Stimulated activated CD8-positive, alpha-beta memory T cell treated with anti-CD3 and anti-CD28 coated beads, Interleukin-15, amount 100 ng/mL, for 48 hours (primary cell): ENCODE data around the gene MT1E.
"Not testable (repeated sequence)": the region's sequence is repeated elsewhere in the genome, so short reads cannot be mapped to it uniquely, and the experiment has no call there.

Experiments used
- DNase-seq, 2 donors: peaks; one replicate each; pipeline ENCODE4 v3.0.0-alpha.2; 2020; ENCODE audit warnings: low read depth in 2 of 2

MT1E gene

DNA sequence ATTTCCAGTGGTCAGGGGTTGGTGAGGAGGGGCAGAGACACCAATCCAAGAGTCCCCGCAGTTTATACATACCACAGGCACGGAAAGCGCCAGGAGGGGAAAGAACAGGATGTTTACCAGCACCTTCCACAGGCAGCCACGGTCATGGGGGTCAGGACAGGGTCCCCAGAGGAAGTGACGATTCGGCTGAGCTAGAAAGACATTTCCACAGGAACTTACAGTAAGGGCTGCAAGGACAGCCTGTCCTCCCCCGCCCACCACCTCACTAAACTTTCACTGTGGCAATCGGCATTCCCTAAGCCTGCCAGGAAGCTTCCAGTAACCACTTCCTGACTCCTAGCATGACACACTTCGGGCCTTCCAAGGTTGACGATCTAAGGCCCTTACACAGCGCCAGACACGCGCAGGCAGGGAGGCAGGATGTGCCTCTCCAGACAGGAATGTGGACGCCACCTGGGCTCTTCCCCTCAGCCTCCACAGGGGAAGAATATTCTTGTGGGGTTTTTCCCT is 18.4 kb upstream of the MT1E start:
- no peak for DNase-seq

DNA sequence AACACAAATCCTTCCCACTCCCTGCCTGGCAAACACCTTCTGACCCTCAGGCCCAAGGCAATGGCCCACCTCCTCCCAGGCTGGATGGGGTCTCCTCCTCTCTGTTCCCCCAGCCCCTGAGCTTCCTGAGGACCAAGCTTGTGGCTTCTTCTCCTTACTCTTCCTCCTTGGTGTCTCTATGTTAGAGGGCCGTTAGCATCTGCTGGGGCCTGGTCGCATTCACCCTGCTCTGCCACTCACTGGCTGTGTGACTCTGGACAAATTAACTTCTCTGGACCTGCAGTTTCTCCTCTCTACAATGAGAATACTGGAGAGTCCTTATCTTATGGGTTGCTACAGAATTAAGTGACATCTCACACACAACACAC is 17.9 kb upstream of the MT1E start:
- DNase-seq, result no peak

DNA sequence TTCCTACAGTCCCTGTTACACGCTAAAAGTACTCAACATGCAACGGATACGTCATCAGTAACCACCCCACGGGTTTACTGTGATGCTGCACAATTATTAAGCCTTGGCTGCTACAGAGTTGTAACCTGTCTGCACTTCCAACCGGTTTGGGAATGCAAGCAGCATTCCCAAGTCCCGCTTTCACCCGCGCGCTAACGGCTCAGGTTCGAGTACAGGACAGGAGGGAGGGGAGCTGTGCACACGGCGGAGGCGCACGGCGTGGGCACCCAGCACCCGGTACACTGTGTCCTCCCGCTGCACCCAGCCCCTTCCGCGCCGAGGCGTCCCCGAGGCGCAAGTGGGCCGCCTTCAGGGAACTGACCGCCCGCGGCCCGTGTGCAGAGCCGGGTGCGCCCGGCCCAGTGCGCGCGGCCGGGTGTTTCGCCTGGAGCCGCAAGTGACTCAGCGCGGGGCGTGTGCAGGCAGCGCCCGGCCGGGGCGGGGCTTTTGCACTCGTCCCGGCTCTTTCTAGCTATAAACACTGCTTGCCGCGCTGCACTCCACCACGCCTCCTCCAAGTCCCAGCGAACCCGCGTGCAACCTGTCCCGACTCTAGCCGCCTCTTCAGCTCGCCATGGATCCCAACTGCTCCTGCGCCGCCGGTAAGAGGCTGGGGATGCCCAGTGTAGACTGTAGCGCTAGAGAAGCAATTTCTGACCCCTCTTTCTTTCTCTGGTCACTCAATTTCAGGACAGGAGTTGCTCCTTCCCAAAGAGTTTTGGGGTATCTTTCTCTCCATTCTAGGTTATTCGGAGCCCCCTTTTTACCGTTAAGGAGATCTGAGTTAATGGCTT is 17.3 kb upstream of the MT1E start, which contains the start of gene MT2A:
MT2A (plus strand) TSS at position 542 of the 833 bp plus-strand sequence; CDS start at position 614, 72 bp downstream.
- DNase-seq, result peak; percentile 92 to 94

DNA sequence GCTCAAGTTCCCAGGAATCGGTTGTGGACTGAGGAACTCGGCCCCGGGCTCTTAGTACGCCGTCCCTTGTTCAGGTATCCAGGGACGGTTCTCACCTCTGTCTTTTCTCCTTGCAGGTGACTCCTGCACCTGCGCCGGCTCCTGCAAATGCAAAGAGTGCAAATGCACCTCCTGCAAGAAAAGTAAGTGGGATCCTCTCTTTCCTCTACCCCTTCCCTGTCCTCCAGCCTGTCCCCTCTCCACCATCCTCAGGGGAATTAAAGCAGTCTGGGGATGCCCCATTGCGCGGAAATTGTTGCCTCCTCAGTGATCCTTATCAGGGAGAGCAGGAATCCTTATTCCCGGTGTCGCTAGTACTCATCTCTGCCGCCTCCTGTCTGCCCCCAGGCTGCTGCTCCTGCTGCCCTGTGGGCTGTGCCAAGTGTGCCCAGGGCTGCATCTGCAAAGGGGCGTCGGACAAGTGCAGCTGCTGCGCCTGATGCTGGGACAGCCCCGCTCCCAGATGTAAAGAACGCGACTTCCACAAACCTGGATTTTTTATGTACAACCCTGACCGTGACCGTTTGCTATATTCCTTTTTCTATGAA is 16.6 kb upstream of the MT1E start:
- no peak for DNase-seq

DNA sequence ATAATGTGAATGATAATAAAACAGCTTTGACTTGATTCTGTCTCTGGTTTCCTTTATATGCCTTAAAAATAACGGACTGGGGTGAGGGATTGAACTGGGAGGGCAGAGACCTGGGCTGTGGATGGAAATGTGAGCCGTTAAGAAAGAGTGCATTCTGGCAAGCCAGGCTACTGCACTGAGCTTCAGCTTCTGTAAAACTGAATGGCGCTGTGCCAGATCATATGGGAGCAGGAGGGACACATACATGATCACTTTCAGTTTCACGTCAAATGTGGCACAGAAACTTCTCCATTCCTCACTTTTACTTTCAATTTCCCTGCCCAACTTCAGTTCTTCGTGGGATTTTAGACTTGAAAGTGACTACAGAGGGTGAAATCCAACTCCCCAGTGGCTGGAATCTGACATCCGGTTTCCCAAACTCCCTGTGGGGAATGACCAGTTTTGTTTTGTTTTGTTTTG is 16.1 kb upstream of the MT1E start:
- peak; percentile 48 to 63 for DNase-seq

DNA sequence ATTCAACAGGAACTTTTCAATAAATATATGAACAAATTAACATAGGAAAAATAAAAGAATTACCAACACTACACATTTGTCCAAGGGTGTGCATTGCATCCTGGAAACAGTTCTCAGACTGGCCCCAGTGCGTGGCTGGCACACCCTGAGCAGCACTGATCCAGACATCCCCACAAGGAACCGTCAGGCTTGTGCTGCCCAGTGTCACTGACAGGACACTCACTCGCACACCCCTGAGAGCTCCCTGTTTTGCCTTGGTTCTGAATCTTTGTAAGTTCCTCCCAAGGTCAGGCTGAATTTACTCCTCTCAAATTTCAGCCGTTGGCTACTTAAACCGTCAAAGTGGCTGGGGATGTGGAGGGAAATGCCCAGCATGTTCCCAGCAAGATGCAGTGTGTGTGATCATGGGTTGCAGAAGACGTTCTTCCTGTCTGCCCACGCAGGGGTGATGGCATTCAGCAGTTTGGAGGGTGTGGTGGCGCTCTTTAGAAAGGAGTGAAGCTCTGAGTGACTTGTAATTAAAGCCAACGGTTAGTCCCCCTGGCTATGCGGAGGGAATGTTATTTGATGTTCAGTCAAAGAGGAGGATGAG is 15.5 kb upstream of the MT1E start:
- DNase-seq, result peak; percentile 70 to 77

DNA sequence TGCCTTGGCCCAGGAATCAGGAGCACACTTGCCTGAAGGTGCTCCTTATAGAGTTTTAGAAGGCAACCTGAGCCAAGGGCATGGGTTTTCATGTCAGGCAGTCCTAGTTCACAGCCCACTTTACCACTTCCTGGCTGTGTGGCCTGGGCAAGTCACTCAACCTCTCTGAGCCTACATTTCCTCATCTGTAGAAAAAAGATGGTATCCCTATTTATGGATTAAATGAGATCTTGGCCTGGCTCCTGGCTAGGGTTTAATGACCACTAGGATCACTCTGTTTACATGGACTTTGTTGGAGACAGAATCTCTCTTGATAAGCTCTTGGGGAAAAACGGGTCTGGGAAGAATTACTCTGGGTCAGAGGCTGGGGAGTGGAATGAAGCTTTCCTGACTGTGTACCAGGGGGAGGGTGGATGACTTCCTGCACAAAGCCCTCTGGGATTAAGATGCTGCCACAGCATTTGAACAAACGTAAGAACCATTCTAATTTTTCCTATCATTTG is 14.9 kb upstream of the MT1E start:
- no peak for DNase-seq

DNA sequence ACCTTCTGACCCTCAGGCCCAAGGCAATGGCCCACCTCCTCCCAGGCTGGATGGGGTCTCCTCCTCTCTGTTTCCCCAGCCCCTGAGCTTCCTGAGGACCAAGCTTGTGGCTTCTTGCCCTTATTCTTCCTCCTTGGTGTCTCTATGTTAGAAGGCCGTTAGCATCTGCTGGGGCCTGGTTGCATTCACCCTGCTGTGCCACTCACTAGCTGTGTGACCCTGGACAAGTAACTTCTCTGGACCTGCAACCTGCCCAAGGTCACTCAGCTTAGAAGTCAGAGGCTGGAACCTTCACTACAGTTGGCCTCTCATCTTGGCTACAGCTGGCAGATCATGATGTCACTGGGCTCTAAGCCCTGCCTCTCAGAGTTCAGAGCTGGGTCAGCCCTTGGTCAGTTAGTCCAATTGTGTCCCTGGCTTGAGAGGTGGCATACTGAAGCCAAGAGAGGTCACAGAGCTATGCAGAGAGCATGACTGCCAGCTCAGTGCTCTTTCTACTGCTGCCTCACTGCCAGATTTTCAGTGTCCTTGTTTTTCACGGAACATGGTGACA is 14.2 kb upstream of the MT1E start:
- no peak for DNase-seq

DNA sequence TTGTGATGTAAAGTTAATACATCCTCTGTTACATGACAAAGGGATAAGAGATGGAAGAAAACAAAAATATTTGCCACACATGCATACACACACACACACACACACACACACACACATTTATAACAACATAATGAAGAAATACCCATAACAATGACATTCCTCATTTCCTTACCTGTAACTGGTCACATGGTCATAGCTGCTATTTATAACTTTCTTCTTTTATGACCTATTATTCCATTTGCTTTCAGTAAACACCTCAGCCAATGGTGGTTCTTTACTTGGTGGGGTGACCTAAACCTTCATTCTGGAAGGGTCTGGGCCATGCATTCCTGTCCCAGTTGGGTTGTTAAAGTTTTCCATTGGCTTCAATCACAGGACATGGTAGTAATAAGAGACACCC is 11.9 kb upstream of the MT1E start:
- no peak for DNase-seq

DNA sequence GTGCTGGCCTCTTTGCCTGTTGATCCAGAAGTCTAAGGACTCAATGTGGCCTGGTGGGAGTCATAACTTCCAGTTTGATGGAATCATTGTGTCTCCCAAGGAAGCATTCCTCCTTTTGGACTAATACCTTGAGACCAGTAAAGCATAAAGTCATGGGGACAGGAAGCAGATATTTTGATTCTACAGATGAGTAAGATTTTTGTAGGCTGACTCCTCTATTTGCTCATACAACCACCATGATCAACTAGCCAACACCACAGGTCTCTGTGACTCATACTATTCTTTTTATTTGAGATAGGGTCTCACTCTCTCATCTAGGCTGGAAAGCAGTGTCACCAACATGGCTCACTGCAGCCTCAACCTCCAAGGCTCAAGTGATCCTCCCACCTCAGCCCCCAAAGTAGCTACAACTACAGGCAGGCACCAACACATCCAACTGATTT is 11.0 kb upstream of the MT1E start:
- no peak for DNase-seq

DNA sequence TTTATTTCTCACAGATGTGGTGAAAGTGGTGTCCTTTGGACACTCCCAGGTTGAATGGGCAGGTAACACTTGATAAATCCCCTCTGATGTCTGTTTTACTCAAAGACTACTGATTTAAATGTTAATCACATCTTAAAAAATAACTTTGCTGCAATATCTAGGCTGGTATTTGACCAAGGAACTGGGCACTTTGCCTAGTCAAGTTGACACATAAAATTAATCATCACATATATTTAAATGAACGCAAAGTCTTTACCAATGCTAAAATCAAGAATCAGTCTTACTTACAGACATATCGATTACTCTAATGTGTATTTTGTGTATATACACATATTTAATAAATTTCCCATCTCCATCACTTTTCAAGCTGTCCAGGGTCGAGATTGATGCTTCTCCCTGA is 10.2 kb upstream of the MT1E start:
- no peak for DNase-seq

DNA sequence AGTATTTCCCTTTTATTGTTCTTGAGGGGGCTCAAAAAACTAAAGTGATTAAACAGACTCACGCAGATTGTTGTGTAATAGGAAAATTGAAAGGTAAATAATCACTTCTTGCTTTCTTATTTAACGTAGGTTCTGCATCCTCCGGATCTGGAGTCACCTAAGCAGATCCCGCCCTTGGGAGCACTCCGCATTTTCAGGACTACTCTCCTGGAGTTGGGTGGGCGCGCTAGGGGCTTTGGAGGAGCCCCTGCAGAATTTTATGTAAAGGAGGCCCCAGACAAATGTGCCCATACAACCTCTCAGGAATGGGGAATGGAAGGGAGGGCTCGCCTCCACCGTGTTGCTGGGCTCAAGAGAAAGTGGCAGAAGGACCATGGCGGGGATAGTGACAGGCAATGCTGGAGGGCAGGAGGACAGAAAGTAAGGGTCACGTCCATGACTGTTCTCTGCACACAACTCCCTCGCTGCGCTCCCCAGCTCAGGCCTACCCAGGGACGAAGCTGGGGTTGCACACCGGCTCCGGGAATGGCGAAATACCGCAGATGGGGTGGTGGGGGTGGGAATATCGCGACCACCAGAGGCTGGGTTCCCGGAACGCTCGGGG is 8.9 kb upstream of the MT1E start:
- DNase-seq, result no peak

DNA sequence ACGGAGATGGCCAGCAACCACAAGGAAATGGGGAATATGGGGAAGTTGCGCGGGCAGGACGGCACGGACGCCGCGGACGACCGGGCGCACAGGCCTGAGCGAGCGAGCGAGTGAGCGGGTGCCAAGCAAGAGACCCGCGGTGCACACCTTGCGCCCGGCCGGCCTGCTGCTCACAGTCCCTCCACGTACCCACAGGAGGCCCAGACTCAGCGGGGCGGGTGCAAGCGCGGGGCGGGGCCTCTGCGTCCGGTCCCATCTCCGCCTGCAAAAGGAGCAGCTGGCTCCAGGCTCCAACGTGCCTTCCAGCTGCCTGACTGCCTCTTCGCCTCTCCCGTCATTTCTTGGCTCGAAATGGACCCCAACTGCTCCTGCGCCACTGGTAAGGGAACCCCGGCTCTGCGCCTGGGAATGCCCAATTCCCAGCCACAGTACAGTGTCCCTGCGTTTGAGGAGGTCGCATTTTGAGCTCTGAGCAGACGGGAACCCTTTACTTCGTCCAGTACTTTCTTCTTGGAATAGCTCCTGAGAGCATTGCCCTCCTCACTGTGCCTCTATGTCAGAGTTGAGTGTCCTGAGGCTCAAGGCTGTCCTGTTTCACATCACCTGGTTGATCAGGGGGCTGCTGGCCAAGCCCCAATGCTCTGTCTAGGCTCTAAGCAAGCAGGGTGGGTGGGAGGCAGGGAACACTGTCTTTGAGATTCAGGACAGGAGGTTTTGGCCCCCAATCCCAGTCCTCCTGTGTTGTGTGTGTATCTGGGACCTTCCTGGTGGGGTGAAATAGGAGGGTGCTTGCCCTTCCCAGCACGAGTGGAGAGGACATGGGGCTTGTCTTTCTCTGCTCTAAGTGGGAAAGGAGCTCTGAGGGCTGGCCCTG is 8.1 kb upstream of the MT1E start:
- DNase-seq, result peak; percentile 62 to 65

DNA sequence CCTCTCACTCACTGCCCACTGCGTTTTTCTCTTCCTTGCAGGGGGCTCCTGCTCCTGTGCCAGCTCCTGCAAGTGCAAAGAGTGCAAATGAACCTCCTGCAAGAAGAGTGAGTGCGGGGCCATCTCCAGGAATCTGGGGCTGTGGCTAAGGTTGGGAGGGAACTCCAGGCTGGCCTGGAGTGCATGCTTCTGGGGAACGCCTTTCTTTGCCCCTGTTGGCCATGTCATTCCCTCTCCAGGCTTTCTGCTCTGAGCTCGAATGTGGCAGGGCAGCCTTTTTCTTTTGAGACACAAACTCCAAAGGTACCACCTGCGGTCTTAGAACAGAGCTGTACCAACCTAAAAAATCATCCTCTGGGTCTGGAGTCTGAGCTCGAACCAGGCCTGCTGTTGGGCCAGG is 7.4 kb upstream of the MT1E start:
- no peak for DNase-seq

DNA sequence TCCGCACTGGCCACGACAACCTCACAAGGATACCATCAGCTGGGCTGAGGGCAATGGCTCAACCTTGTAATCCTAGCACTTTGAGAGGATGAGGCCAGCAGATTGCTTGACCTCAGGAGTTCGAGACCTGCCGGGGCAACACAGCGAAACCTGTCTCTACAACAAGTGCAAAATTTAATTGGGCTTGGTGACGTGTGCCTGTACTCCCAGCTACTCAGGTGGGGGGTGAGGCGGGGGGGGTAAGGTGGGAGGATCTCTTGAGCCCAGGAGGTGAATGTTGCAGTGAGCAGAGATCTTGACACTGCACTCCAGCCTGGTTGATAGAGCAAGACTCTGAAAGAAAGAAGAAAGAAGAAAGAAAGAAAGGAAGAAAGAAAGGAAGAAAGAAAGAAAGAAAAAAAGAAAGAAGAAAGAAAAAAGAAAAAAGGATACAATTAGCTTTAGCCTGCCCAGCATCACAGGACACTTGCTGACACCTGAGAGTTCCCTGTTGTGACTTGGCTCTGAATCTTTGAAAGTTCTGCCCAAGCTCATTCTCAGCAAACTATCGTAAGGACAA is 5.2 kb upstream of the MT1E start:
- no peak for DNase-seq

DNA sequence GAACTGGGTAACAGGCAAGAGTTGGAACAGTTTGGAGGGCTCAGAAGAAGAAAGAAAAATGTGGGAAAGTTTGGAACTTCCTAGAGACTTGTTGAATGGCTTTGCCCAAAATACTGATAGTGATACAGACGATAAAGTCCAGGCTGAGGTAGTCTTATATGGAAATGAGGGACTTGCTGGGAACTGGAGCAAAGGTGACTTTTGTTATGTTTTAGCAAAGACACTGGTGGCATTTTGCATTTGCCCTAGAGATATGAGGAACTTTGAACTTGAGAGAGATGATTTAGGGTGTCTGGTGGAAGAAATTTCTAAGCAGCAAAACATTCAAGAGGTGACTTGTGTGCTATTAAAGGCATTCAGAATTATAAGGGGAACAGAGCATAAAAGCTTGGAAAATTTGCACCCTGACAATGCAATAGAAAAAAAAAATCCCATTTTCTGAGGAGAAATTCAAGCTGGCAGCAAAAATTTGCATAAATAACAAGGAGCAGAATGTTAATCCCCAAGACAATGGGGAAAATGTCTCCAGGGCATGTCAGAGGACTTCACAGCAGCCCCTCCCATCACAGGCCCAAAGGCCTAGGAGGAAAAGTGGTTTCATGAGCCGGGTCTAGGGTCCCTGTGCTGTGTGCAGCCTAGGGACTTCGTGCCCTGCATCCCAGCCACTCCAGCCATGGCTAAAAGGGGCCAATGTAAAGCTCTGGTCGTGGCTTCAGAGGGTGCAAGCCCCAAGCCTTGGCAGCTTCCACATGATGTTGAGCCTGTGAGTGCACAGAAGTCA is 3.7 kb upstream of the MT1E start:
- not testable (repeated sequence) for DNase-seq

DNA sequence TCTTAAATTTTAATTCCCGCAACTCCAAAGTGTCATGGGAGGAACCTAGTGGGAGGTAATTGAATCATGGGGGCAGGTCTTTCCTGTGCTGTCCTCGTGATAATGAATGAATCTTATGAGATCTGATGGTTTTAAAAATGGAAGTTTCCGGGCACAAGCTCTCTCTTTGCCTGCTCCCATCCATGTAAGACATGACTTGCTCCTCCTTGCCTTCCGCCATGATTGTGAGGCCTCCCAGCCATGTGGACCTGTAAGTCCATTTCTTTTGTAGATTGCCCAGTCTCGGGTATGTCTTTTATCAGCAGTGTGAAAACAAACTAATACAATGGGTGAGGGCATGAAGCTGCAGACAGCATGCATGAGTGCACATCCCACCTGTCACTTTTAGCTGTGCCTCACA is 2.4 kb upstream of the MT1E start:
- not testable (repeated sequence) for DNase-seq

DNA sequence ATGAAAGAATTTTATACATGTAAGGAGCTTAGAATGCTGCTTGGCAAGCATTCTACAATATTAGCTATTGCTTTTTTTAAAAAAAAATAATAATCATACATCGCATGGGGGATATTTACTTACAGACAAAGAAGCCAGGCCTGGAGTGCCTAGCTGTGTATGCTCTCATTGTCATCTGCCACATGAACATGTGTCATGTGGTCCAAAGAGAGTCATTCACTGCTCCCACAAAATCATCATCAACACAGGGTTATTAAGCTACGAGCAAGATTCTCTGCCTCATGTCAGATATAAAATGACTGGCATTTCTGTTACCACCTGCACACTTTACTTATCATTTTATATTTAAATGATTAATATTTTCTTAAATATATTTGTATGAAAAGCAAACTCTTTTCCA is 1.9 kb upstream of the MT1E start:
- DNase-seq, result no peak

DNA sequence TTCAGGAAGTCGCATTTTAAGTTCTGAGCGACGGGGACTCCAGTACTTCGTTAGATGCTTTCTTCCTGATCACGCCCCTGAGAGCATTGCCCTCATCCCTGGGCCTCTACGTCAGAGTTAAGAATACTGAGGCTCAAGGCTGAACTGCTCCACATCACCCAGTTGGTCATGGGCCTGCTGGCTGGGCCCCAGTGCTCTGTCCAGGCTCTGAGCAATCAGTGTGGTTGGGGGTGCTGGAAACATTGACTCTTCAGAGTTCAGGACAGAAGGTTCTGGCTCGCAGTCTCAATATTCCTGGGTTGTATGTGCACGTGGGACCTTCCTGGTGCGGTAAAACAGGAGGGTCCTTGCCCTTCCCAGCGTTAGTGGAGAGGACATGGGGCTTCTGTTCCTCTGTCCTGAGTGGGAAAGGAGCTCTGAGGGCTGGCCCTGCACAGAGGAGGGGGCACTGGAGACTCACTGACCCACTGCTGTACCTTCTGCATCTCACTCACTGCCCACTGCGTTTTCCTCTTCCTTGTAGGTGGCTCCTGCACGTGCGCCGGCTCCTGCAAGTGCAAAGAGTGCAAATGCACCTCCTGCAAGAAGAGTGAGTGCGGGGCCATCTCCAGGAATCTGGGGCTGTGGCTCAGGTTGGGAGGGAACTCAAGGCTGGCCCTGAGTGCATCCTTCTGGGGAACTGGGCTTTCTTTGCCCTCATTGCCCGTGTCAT is 518 bp downstream of the MT1E start:
- no peak for DNase-seq
